Measurements from ENCODE around the gene SPINT3.

SPINT3 gene

GRCh38 chr20:45515147-45515913 is at the start of gene SPINT3:
Gene SPINT3, minus strand, starts transcription at chr20:45515622. Its CDS starts 14 bp downstream, at chr20:45515608.
- DNase-seq (ENCODE audit: low spot score): no peak

DNA sequence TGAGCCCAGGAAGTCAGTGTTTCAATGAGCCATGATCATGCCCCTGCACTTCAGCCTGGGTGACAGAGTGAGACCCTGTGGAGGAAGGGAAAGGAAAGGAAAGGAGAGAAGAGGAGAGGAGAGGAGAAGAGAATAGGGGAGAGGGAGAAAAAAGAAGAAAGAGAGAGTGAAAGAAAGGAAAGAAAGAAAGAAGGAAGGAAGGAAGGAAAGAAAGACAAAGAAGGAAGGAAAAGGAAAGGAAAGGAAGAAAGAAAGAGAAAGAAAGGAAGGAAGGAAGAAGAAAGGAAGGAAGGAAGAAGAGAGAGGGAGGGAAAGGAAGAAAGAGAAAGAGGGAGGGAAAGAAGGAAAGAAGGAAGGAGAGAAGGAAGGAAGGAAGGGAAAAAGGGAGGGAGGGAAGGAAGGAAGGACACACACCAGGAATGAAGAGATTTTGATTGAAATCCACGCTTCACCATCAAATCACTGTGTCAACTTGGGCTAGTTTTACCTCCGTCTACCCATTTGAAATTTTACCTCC is 49.4 kb upstream of the SPINT3 start:
- no peak for DNase-seq (ENCODE audit: low spot score)

- DNase-seq (ENCODE audit: low spot score): no peak
Measured at GRCh38 chr20:45555198-45555597, 39.8 kb upstream of the SPINT3 start.

- no peak for DNase-seq (ENCODE audit: low spot score)
Measured at GRCh38 chr20:45552456-45552855, 37.0 kb upstream of the SPINT3 start.

GRCh38 chr20:45550765-45551164 is 35.3 kb upstream of the SPINT3 start:
- DNase-seq (ENCODE audit: low spot score): no peak

DNA sequence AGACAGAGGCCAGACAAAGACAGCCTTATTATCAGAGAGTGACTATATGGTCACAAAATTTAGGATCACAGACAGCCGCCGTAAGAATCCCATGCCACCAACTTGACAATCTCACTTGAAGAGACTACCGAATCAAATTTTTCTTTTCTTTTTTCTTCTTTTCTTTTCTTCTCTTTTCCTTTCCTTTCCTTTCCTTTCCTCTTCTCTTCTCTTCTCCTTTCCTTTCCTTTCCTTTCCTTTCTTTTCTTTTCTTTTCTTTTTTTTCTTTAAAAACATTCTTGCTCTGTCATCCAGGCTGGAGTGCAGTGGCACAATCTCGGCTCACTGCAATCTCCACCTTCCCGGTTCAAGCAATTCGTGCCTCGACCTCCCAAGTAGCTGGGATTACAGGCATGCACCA is 33.0 kb upstream of the SPINT3 start:
- no peak for DNase-seq (ENCODE audit: low spot score)

GRCh38 chr20:45547206-45547770 is 31.9 kb upstream of the SPINT3 start, which contains the start of gene EPPIN:
Gene EPPIN, minus strand, starts transcription at chr20:45547401. Its CDS starts 44 bp downstream, at chr20:45547357.
- no peak for DNase-seq (ENCODE audit: low spot score)

DNA sequence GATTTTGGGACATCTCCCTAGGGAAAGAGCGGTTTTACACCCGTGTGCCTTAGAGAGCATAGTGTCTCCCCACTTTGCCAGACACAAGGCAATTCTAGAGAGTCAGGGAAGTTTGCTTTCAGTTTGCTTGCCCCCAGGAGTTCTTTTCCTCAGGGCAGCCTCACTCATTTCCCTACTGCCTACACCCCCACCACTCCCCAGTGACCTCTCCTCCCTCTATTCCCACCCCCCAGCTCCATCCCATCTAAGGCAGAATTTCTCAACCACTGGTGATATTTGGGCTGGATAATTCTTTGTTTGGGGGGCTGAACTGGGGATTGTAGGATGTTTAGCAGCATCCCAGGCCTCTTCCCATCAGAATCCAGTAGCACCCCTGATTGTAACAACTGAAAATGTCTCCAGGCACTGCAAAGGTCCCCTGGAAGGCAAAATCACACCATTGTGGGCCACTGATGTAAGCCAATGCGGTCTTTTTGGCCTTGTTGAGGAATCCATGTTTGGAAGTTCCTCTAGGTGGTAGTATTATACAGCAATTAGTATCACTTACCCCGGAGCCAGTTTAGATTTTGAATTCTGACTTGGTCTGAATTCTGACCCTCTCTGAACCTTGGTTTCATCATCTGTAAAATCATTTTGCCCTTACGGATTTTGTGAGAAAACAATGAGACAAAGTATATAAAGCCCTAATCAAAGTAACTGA is 30.5 kb upstream of the SPINT3 start:
- DNase-seq (ENCODE audit: low spot score): peak; percentile 14

DNA sequence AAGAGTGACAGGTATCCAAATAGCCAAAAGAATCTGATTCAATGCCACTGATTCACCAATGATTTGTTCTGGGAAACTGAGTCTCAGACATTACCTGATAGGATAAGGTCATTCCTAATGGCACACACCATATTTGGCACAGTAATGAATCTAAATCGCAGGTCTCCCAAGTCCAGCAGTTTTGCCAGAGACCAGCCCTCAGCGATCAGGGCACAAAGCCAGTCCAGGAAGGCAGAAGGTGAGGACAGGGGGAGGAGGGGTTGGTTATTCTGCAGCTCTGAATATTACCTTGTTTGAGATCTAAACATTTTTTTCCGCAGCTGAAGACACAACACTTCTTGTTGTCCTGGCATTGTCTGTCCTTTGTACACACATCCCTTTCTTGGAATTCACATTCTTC is 29.9 kb upstream of the SPINT3 start:
- no peak for DNase-seq (ENCODE audit: low spot score)

DNA sequence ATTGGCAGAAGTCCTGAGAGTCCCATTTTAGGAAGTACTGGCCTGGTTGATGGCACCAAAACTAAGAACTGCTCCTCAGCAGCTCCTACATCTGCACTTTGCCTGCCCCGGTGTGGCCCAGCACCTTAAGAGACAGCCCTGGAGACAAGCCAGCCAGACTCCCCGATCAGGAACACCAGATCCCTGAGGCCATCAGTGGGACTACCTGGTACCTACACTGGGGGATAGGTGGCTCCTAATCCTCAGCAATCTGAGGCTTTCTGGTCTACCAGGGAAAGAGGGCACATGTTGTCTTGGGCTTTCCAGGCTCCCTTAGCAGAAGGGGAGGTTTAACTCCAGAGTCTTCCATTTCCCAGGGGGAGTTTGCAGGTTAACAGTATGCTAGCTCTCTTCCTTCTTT is 24.0 kb upstream of the SPINT3 start, which contains the start of gene WFDC6:
TSS of gene WFDC6 (minus strand) at position 101 of the 400 bp plus-strand sequence. CDS start at position 26, 75 bp downstream.
- DNase-seq (ENCODE audit: low spot score): no peak

- no peak for DNase-seq (ENCODE audit: low spot score)
Measured at GRCh38 chr20:45538209-45538799, 22.9 kb upstream of the SPINT3 start.

- no peak for DNase-seq (ENCODE audit: low spot score)
Measured at GRCh38 chr20:45527294-45527693, 11.9 kb upstream of the SPINT3 start.

DNA sequence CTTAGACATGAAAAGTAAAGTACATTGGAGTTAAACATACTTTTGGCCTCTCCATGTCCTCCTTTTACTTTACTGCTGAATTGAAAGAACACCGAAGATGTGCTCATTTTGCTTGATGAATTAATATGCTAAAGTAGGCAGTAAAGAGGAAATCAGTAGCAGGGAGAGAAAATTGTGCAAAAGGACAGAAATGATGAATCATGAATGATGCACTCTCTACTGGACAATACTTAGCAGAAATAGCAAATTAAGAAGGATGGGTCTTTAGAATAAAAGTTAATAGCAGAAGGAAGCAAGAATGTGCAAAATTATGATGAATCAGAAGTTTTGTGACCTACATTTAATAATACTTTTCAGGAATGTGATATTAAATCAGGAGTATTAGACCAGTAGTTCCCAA is 8.4 kb upstream of the SPINT3 start:
- DNase-seq (ENCODE audit: low spot score): no peak

DNA sequence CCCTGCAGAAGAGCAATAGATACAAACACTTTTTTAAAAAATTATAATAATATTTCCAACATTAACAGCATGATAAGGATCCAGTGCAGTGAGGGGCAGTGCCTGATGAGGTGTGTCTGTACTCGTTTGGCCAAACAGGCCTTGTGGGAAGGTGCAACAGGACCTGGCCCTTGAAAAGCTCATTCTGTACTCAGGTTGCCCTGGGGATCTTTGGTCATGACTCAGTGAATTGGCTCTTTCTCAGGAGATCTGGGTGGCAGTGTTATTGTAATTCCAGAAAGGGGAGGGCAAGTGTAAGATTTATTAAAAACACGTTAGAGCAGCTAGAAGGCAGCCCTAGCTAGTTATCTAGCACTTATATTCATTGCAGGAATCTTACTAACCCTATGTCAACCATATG is 2.9 kb upstream of the SPINT3 start:
- no peak for DNase-seq (ENCODE audit: low spot score)

- no peak for DNase-seq (ENCODE audit: low spot score)
Measured at GRCh38 chr20:45510242-45510862, 5.1 kb downstream of the SPINT3 start.

- no peak for DNase-seq (ENCODE audit: low spot score)
Measured at GRCh38 chr20:45509091-45509490, 6.3 kb downstream of the SPINT3 start.

DNA sequence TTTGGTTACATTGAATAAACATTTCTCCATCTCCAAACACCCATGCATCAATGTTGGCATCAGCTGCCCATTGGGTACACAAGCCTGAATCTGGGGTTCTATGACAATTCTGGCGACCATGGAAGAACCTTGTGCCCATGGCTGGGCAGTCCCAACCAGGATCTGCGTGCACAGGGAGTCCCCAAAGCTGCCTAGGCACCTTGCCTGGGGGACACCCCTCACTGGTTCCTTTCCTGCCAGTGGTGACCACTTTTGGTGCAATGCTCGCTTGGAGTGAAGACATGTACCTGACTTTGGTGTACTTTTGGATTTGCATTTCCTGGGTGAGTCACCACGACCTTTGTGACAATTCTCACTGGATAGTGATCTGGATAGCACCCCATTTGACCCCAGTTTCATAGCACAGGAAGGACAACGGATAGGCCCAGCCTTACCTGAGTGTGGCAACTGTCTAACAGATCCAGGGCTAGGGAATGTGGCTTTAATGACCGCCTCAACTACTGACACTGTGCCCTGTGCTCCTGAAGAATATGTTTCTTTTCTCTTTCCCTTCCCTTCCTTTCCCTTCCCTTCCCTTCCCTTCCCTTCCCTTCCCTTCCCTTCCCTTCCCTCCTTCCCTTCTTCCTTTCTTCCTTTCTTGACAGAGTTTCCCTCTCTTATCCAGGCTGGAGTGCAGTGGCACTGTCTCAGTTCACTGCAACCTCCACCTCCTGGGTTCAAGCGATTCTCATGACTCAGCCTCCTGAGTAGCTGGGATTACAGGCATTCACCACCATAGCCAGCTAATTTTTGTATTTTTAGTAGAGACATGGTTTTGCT is 7.1 kb downstream of the SPINT3 start:
- DNase-seq (ENCODE audit: low spot score): no peak

GRCh38 chr20:45507011-45507820 is 8.2 kb downstream of the SPINT3 start:
- peak; percentile 20 for DNase-seq (ENCODE audit: low spot score)

DNA sequence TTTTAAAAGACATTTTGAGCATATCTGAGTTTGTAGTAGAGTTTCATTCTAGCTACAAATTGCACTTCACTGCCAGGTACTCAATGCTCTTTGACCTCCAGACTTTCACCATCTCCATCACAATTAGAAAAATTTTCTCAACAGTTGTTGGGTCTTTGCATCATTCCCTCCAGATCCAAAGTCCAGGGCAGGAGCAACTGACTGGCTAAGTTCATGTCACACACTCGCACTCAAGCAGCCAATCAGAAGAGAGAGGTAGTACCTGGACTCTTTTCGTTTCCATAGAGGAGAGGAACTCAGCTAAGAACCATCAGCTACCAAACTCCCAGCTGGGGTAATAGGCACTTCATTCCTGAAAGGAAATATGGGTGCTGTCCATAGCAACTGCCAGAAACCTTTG is 9.0 kb downstream of the SPINT3 start:
- no peak for DNase-seq (ENCODE audit: low spot score)

DNA sequence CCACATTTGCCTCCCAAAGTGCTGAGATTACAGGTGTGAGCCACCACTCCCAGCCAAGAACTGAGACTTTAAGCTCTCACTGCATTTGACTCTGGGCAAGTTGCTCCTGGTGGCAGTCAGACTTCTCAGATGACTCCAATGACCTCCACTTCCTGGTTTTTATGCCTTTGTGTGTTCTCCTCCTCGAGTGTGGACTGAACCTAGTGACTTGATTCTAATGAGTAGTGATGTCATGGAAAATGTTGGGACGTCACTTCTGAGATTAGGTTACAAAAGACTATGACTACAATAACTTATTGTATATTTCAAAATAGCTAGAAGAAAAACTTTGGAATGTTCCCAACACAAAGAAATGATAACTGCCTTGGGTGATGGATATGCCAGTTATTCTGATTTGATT is 12.0 kb downstream of the SPINT3 start:
- no peak for DNase-seq (ENCODE audit: low spot score)

Data from globus pallidus (tissue), 1 donor.